H1 (cell line): ENCODE results near the gene DISC1. TPM values are rescaled to one million over a fixed set of nuclear protein-coding genes. Genes with fewer than 3 reads are reported as not detected.

Experiments
- CHD7 ChIP-seq: fragments of 300-600 bp; sonication (generic); IDR thresholded peaks from 2 replicates; pipeline ENCODE4 v1.7.1; 2012; ENCODE audit warnings: low read length, moderate library complexity, mild to moderate bottlenecking, inconsistent platforms; ENCODE audit not compliant: insufficient replicate concordance
- polyA plus RNA-seq, 7 experiments: library from polyadenylated mRNA; depleted of rRNA in 3 of 7; stranded (reverse) in 5 of 7; unstranded in 2 of 7; fragments of >200 nt in 5 of 7; fragments of 200-250 nt in 2 of 7; gene quantifications; 1 replicate in 5 of 7; 2 replicates in 1 of 7; 4 replicates in 1 of 7; pipeline versions ENCODE4 v1.2.1 to v1.2.3, GENCODE V29; 2011 to 2013; ENCODE audit warnings: missing spikeins in 2 of 7, mixed read lengths in 2 of 7
- total RNA-seq: library from RNA; stranded (reverse); fragmentation: NEBNext Ultra II Directional; extraction: Animal tissue kit (Norgen Biotek cat#: 25700); gene quantifications from 2 replicates; pipeline ENCODE4 v1.2.1, GENCODE V29; 2021

DISC1 gene
- total and polyA plus RNA-seq, 2 of the 8 experiments (the other 6 are each of a cell fraction or from before 2014, with no cell fraction given): 1.1 to 3.5 TPM

DNA sequence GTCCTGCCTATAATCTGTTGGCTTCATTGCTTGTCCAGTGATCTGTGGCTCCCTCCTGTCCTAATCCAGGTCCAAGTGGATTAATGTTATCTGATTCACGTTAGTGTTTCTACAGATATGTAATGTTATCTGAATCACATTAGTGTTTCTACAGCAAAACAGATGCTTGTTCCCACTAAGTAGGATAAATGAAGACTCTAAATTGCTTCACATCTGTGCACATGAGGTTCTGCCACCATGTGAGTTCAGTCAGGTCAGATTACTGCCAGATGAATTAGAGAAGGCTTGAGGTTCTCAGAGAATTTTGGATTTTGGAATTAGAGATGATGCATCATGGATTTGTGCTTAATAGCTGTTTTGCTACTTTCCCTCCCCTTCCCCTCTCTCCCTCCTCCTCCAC is 13.2 kb downstream of the DISC1 start (continued):
- TF ChIP-seq CHD7: no peak
